Ovary (tissue), 9 donors: Measurements from ENCODE around the gene HS3ST4. TPM values are rescaled to one million over a fixed set of nuclear protein-coding genes. Genes with fewer than 3 reads are reported as not detected.

Source experiments
- DNase-seq, 5 donors: peaks; one replicate each; pipeline ENCODE4 v3.0.0-alpha.2; 2019 to 2020
- H3K27ac ChIP-seq, 2 donors: fragments of 200-600 bp; one replicate each; pipeline versions ENCODE4 v1.5.1 to v1.8.0; 2019 to 2022
- H3K27me3 ChIP-seq: fragments of 200-600 bp; one replicate; pipeline ENCODE4 v1.8.0; 2022
- H3K36me3 ChIP-seq: fragments of 200-600 bp; sonication (generic); one replicate; pipeline ENCODE4 v1.5.1; 2019
- H3K4me1 ChIP-seq: one replicate; pipeline ENCODE4 v1.8.1; 2013; ENCODE audit warnings: mild to moderate bottlenecking, moderate library complexity; ENCODE audit not compliant: insufficient read depth
- H3K4me3 ChIP-seq: fragments of 200-600 bp; sonication (generic); one replicate; pipeline ENCODE4 v1.5.1; 2017
- H3K9me3 ChIP-seq, 2 donors: fragments of 200-600 bp in 1 of 2; sonication (generic) in 1 of 2; one replicate each; pipeline versions ENCODE4 v1.5.1 to v1.8.1; 2013 to 2019; ENCODE audit warnings: mild to moderate bottlenecking in 1 of 2, moderate library complexity in 1 of 2
- EP300 ChIP-seq: sonication (generic); formaldehyde crosslinking; IDR thresholded peaks from one replicate; pipeline ENCODE4 v1.6.1; 2017; ENCODE audit warnings: antibody characterized with exemption
- POLR2A ChIP-seq: fragments of 450-650 bp; IDR thresholded peaks from one replicate; pipeline ENCODE4 v1.6.1; 2017; ENCODE audit warnings: antibody characterized with exemption, mild to moderate bottlenecking, moderate library complexity
- WGBS, 3 donors: extraction: QIAGEN DNeasy Blood & Tissue Kit in 1 of 3; methylation state at CpG; one replicate each; pipeline versions ENCODE4 v1.1.5 to v1.1.7; 2013 to 2017; 5-methylcytosine and 5-hydroxymethylcytosine counted together
- intact Hi-C, 4 donors: fragments of 100-400 bp; cut with DNase I; formaldehyde crosslinking; loops; one replicate each; pipeline versions ENCODE4 v1.11.0 to v1.15.1; 2022 to 2023
- polyA plus RNA-seq, 2 donors: library from polyadenylated mRNA; stranded (reverse); fragments of 200-250 nt in 1 of 2; fragments of 350-450 nt in 1 of 2; fragmentation: Illumina TruSeq in 1 of 2; extraction: RNeasy Lipid Tissue Mini Kit (QIAGEN cat#74804) in 1 of 2; gene quantifications; one replicate each; pipeline ENCODE4 v1.2.3, GENCODE V29; 2013 to 2014
- total RNA-seq, 7 donors: library from RNA; depleted of rRNA in 2 of 7; stranded (reverse); fragments of >200 nt in 2 of 7; fragmentation: NEBNext Ultra II Directional in 3 of 7; extraction: Animal tissue kit (Norgen Biotek cat#: 25700) in 3 of 7; gene quantifications; one replicate each; pipeline versions ENCODE4 v1.1.0 to v1.2.4, GENCODE V29; 2016 to 2023
- TF ChIP-seq, protein P1 (sequence below), 3 donors: fragments of 450-650 bp in 2 of 3; fragments of 200-600 bp in 1 of 3; IDR thresholded peaks; one replicate each; pipeline versions ENCODE4 v1.5.1 to v1.8.0; 2016 to 2022; ENCODE audit warnings: antibody characterized with exemption in 3 of 3, mild to moderate bottlenecking in 1 of 3
- donor health status: DM: no; HTN: no; CAD: no; lungs with moderate emphysema.
- donor health status: DM: no; HTN: no; CAD: no.
- donor health status: Bipolar disorder and iron deficiency.
- donor health status: DM: yes; HTN: yes; CAD: no.
- donor health status: DM: no; HTN: no; CAD: no.
- donor health status: DM: yes; HTN: yes; CAD: no.

HS3ST4 gene
- total and polyA plus RNA-seq, 9 donors, result 0.10 to 0.34 TPM; not detected in 7

DNA sequence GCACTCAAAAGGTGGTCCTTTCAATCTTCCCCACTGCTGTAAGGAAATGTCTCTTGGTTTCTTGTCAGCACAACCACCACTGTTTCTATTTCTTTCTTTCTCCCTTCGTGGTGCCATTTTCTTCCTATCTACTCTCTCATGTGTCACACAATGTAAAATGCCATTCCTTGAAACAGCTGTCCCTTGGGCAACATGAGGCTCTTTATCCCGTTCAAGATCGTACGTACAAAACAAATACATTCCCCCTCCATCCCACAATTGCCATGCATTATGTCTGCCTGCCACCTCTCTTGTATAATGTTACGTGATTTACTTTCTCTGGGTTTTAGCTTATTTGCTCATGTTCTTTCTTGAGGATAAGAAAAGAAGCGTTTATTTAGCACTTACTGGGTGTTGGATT, 410.6 kb downstream of the HS3ST4 start:
- Histone ChIP-seq H3K27me3 (no peaks in the 10 kb centered on the region), H3K4me1 (no peaks in the 10 kb centered on the region), H3K4me3 (no peak overlapping the region), H3K27ac (no peak overlapping the region), H3K36me3 (no peaks in the 10 kb centered on the region), H3K9me3 (no peaks in the 10 kb centered on the region)
- TF ChIP-seq EP300 (no peak), POLR2A (no peak)
- TF ChIP-seq, protein P1, sequence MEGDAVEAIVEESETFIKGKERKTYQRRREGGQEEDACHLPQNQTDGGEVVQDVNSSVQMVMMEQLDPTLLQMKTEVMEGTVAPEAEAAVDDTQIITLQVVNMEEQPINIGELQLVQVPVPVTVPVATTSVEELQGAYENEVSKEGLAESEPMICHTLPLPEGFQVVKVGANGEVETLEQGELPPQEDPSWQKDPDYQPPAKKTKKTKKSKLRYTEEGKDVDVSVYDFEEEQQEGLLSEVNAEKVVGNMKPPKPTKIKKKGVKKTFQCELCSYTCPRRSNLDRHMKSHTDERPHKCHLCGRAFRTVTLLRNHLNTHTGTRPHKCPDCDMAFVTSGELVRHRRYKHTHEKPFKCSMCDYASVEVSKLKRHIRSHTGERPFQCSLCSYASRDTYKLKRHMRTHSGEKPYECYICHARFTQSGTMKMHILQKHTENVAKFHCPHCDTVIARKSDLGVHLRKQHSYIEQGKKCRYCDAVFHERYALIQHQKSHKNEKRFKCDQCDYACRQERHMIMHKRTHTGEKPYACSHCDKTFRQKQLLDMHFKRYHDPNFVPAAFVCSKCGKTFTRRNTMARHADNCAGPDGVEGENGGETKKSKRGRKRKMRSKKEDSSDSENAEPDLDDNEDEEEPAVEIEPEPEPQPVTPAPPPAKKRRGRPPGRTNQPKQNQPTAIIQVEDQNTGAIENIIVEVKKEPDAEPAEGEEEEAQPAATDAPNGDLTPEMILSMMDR (IDR thresholded peaks at IDR 0.05), result no peak
- intact Hi-C loops, result loop anchor here in 2 of 4 donors (5.0 to 10.0 kb wide), 2 partner anchors 52 to 665 kb away; no protein-coding TSS in a partner anchor
- no peak for DNase-seq
- WGBS, 3 donors, result 69 to 80% (median 70%) methylated on average over 6 of the region's 6 CpGs

DNA sequence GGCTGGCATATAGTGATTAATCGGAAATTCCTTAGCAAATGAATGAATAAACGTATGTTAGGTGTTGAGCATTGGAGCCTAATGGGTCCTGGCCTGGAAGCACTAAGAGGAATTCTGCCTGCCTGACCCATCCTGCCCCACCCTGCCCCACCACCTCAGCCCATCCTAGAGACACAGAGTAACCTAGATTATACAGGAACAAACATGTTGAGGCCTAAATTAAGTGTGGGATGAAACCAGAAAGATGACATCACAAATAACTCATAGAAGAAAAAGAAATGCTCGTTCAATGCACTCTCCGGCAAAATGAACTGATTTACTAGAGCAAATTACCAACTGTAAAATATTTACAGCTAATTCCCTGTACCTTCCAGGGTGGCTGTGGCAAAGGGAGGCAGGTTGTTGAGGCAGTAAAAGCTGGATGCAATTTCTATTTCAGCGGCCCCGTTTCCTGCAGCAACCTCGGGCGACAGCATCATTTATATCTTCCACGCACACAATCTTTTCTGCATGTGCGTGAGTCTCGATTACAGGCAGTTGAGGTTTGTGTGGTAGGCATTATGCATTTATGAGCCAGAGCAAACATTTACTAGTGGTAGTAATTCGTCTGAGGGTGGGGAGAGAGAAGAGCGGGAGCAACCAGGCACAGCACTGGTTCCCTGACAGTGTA, 417.2 kb downstream of the HS3ST4 start:
- Histone ChIP-seq H3K4me1 (no peaks in the 10 kb centered on the region), H3K4me3 (no peak overlapping the region), H3K9me3 (peaks cover 0 to 2% of the 10 kb centered on the region in 2 donors), H3K27ac (no peak overlapping the region), H3K36me3 (no peaks in the 10 kb centered on the region), H3K27me3 (no peaks in the 10 kb centered on the region)
- TF ChIP-seq, protein P1 (IDR thresholded peaks at IDR 0.05), result no peak
- TF ChIP-seq POLR2A (no peak), EP300 (no peak)
- intact Hi-C loops, result loop anchor here in 1 of 4 donors (10.0 kb wide), 1 partner anchor 46 kb away; no protein-coding TSS in a partner anchor
- 73 to 82% (median 74%) methylated on average over 13 of the region's 13 CpGs for WGBS, 3 donors
- DNase-seq, result no peak

DNA sequence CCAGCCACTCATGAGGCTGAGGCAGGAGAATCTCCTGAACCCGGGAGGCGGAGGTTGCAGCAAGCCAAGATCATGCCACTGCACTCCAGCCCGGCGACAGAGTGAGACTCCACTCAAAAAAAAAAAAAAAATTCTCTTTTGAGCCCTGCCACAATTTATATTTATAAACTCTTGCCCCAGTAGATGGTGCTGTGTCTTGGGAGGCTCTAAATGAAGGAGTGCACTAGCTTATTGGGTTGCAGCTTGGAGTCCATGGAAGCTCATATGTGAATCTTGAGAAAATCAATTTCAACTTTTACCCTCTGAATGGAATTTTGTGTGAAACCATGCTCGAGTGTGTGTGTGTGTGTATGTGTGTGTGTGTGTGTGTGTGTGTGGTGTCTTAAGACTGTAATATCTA, 420.1 kb downstream of the HS3ST4 start:
- Histone ChIP-seq H3K4me1 (no peaks in the 10 kb centered on the region), H3K4me3 (no peak overlapping the region), H3K27me3 (no peaks in the 10 kb centered on the region), H3K36me3 (no peaks in the 10 kb centered on the region), H3K27ac (no peak overlapping the region), H3K9me3 (peaks cover 0 to 3% of the 10 kb centered on the region in 2 donors)
- WGBS, 3 donors, result 58 to 65% (median 60%) methylated on average over 5 of the region's 5 CpGs
- intact Hi-C loops, result no loop called here
- TF ChIP-seq EP300 (no peak), POLR2A (no peak)
- TF ChIP-seq, protein P1 (IDR thresholded peaks at IDR 0.05), result no peak
- no peak for DNase-seq

DNA sequence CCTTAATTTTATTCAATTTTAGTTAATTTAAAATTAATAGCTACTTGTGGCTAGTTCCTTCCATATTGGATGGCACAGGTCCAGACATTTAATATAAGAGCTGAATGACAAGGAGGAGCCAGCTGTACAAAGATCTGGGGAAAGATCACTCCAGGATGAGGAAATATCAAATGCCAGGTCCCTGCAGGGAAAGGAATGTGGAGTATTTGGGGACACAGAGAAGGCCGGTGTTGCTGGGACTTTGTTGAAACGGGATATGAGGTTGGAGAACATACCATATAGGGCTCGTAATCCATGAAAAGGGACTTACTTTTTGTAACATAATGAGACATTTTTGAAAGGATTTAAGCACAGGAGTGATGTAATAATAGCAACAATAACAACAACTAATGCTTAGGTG, 426.8 kb downstream of the HS3ST4 start:
- Histone ChIP-seq H3K4me1 (no peaks in the 10 kb centered on the region), H3K4me3 (no peak overlapping the region), H3K27me3 (no peaks in the 10 kb centered on the region), H3K27ac (no peak overlapping the region), H3K9me3 (peaks cover 0 to 3% of the 10 kb centered on the region in 2 donors), H3K36me3 (no peaks in the 10 kb centered on the region)
- 29 to 50% (median 33%) methylated on average over 3 of the region's 3 CpGs for WGBS, 3 donors
- intact Hi-C loops, result no loop called here
- TF ChIP-seq EP300, result no peak
- DNase-seq, result no peak

DNA sequence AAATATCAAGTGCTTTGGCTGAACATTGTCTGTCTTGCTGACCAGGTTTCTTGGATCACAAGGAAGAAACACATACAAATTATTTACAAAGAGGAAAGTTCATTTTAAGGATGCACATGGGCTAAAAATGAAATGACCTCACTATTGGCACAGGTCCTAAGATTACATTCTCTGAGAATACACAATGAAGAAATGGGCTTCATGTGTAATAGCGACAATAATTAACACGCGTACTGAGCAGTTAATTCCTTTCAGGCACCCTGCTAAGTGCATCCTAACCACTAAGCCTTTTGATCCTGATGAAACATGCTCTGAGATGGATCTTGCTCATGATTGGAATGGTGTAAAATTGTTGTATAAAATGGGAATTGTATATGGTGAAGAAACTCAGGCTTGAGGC, 429.0 kb downstream of the HS3ST4 start:
- WGBS, 3 donors, result 65 to 78% (median 66%) methylated on average over 3 of the region's 3 CpGs
- TF ChIP-seq EP300, result no peak
- TF ChIP-seq POLR2A, result no peak
- TF ChIP-seq, protein P1 (IDR thresholded peaks at IDR 0.05), result no peak
- DNase-seq, result no peak
- no peaks in the 10 kb centered on the region for H3K4me1 ChIP-seq
- H3K9me3 ChIP-seq, result no peaks in the 10 kb centered on the region
- H3K4me3 ChIP-seq, result no peak overlapping the region
- H3K27ac ChIP-seq, result no peak overlapping the region
- H3K36me3 ChIP-seq, result no peaks in the 10 kb centered on the region
- intact Hi-C loops, result no loop called here
- H3K27me3 ChIP-seq, result no peaks in the 10 kb centered on the region
